MM.1S (cell line): ENCODE data around the gene GPR137B.

Experiments used
- DNase-seq: peaks from one replicate; pipeline ENCODE4 v3.0.0-alpha.2; 2015
- H2AFZ ChIP-seq: fragments of 300-600 bp; sonication (generic); 2 replicates; pipeline ENCODE4 v1.6.0; 2016; ENCODE audit warnings: antibody characterized with exemption, low read length
- H3F3A ChIP-seq: fragments of 300-600 bp; sonication (generic); 2 replicates; pipeline ENCODE4 v1.6.1; 2016; ENCODE audit warnings: mild to moderate bottlenecking, antibody characterized with exemption, low read length, moderate library complexity, mixed read lengths; ENCODE audit not compliant: insufficient read depth
- H3K27ac ChIP-seq: fragments of 300-600 bp; sonication (generic); 2 replicates; pipeline ENCODE4 v1.5.1; 2016; ENCODE audit warnings: mild to moderate bottlenecking, low read length
- H3K27me3 ChIP-seq: fragments of 300-600 bp; sonication (generic); replicated peaks from 2 replicates; pipeline ENCODE4 v1.6.0; 2016; ENCODE audit warnings: low read length; ENCODE audit not compliant: insufficient read depth
- H3K36me3 ChIP-seq: fragments of 300-600 bp; sonication (generic); replicated peaks from 2 replicates; pipeline ENCODE4 v1.6.1; 2016; ENCODE audit warnings: mild to moderate bottlenecking, low read length, mixed read lengths; ENCODE audit not compliant: insufficient read depth
- H3K4me1 ChIP-seq: fragments of 300-600 bp; sonication (generic); 2 replicates; pipeline ENCODE4 v1.6.1; 2016; ENCODE audit warnings: low read length, mixed read lengths
- H3K4me2 ChIP-seq: fragments of 300-600 bp; sonication (generic); 2 replicates; pipeline ENCODE4 v1.6.0; 2016; ENCODE audit warnings: low read depth, low read length
- H3K4me3 ChIP-seq: fragments of 300-600 bp; sonication (generic); 2 replicates; pipeline ENCODE4 v1.5.1; 2016; ENCODE audit warnings: low read length, mixed read lengths
- H3K79me2 ChIP-seq: fragments of 300-600 bp; sonication (generic); 2 replicates; pipeline ENCODE4 v1.6.1; 2016; ENCODE audit warnings: mixed run types, low read length, mixed read lengths
- H3K9ac ChIP-seq: fragments of 300-600 bp; sonication (generic); 2 replicates; pipeline ENCODE4 v1.6.1; 2016; ENCODE audit warnings: low read length, mixed read lengths
- H3K9me2 ChIP-seq: fragments of 300-600 bp; sonication (generic); replicated peaks from 2 replicates; pipeline ENCODE4 v1.6.1; 2016; ENCODE audit warnings: mild to moderate bottlenecking, low read length, mixed read lengths; ENCODE audit not compliant: insufficient read depth
- H3K9me3 ChIP-seq: fragments of 300-600 bp; sonication (generic); replicated peaks from 2 replicates; pipeline ENCODE4 v1.6.1; 2016; ENCODE audit warnings: mild to moderate bottlenecking, low read length, mixed read lengths; ENCODE audit not compliant: insufficient read depth
- H4K20me1 ChIP-seq: fragments of 300-600 bp; sonication (generic); 2 replicates; pipeline ENCODE4 v1.6.1; 2016; ENCODE audit warnings: mild to moderate bottlenecking, low read length, moderate library complexity, mixed read lengths; ENCODE audit not compliant: insufficient read depth
- CTCF ChIP-seq: fragments of 300-600 bp; sonication (generic); IDR thresholded peaks from 2 replicates; pipeline ENCODE4 v1.5.1; 2016; ENCODE audit warnings: antibody characterized with exemption, low read length, mixed read lengths
- EZH2 ChIP-seq: fragments of 300-600 bp; sonication (generic); optimal IDR thresholded peaks from 2 replicates; pipeline ENCODE3; 2017; ENCODE audit warnings: low read depth, mild to moderate bottlenecking, antibody characterized with exemption, low read length, mixed read lengths
- EZH2phosphoT487 ChIP-seq: fragments of 300-600 bp; sonication (generic); IDR thresholded peaks from 2 replicates; pipeline ENCODE4 v1.6.1; 2018; ENCODE audit warnings: antibody characterized with exemption, low read length

The GPR137B gene

GRCh38 chr1:236258114-236258622 is 115.8 kb downstream of the GPR137B start:
- Histone ChIP-seq H3F3A (no peaks in the 10 kb centered on the region), H3K79me2 (no peaks in the 10 kb centered on the region), H3K4me3 (no peak overlapping the region), H3K9me3 (no peaks in the 10 kb centered on the region), H3K36me3 (no peaks in the 10 kb centered on the region), H3K4me1 (no peaks in the 10 kb centered on the region), H2AFZ (no peak overlapping the region), H3K9ac (no peak overlapping the region), H3K9me2 (no peaks in the 10 kb centered on the region), H4K20me1 (no peaks in the 10 kb centered on the region), H3K27ac (no peak overlapping the region), H3K4me2 (no peak overlapping the region), H3K27me3 (no peaks in the 10 kb centered on the region)
- no peak for DNase-seq
- TF ChIP-seq EZH2phosphoT487 (no peak), CTCF (no peak), EZH2 (no peak)
